Measurements from ENCODE around the gene DOCK8.

- no peak for TF ChIP-seq POLR2A (IDR thresholded peaks at IDR 0.05)
- no peak for TF ChIP-seq CTCF (IDR thresholded peaks at IDR 0.05)
These were observed 281.1 kb downstream of the DOCK8 start for GRCh38 chr9:495739-496138.
